GM20000 (cell line): ENCODE data around the gene MDP1.
"Not testable (repeated sequence)": the region's sequence is repeated elsewhere in the genome, so short reads cannot be mapped to it uniquely, and the experiment has no call there.

Source experiments
- DNase-seq: peaks from one replicate; pipeline ENCODE4 v3.0.0; 2012; ENCODE audit warnings: low spot score
- TF ChIP-seq, protein P1 (sequence below): IDR thresholded peaks from 2 replicates; pipeline ENCODE4 v1.5.1; 2012; ENCODE audit warnings: mild to moderate bottlenecking, control low read depth; ENCODE audit errors: extremely low read depth, missing control alignments

Gene MDP1

DNA sequence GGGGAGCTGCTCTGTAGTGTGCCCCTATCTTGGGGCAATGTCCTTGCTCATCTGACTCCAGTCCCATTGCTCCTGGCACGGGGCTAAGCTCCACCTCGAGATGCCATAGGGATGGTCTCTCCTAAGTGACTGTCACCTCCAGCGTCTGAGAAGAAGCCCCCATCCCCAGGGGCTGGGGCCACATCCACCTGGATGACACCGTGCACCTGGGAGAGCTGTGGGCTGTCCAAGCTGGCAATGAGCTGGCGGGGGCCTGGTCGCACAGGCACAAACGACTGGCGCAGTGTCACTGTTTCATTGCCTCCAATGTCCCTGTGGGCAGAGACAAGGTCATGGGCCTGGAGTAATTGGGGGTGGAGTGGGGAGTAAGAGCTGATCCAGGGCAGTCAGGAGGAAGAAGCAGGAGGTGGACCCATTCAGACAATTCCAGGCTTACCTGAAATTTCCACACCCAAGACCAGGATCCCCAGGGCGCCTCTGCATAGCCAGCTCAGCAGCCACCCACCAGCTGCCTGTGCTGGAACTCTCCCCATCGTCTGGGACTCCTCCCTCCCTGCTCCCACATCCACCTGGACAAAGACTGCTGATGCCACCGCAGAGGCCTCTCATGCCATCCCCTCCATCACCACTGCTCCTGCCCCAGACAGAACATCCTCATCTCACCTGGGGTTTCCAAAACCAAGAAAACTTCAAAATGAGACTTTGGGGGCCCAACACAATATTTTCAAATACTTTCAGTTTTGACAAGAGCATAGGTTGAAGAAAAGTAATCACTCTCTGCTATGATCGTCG, 33.6 kb upstream of the MDP1 start:
- no peak for DNase-seq
- TF ChIP-seq, protein P1, sequence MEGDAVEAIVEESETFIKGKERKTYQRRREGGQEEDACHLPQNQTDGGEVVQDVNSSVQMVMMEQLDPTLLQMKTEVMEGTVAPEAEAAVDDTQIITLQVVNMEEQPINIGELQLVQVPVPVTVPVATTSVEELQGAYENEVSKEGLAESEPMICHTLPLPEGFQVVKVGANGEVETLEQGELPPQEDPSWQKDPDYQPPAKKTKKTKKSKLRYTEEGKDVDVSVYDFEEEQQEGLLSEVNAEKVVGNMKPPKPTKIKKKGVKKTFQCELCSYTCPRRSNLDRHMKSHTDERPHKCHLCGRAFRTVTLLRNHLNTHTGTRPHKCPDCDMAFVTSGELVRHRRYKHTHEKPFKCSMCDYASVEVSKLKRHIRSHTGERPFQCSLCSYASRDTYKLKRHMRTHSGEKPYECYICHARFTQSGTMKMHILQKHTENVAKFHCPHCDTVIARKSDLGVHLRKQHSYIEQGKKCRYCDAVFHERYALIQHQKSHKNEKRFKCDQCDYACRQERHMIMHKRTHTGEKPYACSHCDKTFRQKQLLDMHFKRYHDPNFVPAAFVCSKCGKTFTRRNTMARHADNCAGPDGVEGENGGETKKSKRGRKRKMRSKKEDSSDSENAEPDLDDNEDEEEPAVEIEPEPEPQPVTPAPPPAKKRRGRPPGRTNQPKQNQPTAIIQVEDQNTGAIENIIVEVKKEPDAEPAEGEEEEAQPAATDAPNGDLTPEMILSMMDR, result no peak

DNA sequence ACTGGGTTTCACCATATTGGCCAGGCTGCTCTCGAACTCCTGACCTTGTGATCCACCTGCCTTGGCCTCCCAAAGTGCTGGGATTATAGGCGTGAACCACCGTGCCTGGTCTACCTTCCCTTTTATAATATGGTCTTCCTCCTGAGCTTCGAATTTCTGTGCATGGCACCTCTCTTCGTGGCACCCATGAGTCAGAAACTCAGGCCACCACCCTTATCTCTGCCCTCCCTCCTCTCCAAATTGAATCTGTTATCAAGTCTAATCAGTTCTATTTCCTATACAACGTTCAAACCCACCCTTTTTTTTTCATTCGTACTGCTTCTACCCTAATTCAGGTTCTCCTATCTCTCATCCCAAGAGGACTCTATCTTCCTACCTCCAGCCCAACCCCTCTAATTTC, 31.6 kb upstream of the MDP1 start:
- TF ChIP-seq, protein P1, result no peak
- DNase-seq, result no peak

DNA sequence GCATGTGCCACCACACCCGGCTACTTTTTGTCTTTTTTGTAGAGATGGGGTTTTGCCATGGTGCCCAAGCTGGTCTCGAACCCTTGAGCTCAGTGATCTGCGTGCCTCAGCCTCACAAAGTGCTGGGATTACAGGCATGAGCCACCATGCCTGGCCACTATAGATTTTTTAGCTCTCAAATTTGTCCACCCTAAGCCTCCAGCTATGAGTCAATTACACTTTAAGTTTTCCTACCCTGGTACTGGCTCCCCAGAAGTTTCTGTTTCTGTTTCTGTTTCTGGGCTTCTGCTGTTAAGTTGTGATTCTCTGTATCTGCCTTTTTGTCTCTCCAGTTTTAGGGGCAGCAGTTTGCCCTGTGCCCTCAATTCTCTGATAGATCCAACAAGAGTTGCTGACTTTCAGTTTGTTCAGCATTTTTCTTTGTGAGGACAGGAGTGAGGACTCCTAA, 30.9 kb upstream of the MDP1 start:
- TF ChIP-seq, protein P1, result no peak
- peak; percentile 61 for DNase-seq

DNA sequence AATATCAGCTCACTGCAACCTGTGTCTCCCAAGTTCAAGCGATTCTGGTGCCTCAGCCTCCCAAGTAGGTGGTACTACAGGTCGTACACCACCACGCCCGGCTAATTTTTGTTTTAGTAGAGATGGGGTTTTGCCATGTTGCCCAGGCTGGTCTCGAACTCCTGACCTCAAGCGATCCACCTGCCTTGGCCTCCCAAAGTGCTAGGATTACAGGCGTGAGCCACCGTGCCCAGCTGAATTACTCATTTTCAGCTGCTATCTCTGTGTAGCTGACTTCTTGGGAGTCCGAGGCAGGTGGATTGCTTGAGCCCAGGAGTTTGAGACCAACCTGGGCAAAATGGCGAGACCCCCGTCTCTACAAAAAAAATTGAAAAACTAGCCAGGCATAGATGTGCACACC, 29.5 kb upstream of the MDP1 start:
- DNase-seq, result not testable (repeated sequence)

DNA sequence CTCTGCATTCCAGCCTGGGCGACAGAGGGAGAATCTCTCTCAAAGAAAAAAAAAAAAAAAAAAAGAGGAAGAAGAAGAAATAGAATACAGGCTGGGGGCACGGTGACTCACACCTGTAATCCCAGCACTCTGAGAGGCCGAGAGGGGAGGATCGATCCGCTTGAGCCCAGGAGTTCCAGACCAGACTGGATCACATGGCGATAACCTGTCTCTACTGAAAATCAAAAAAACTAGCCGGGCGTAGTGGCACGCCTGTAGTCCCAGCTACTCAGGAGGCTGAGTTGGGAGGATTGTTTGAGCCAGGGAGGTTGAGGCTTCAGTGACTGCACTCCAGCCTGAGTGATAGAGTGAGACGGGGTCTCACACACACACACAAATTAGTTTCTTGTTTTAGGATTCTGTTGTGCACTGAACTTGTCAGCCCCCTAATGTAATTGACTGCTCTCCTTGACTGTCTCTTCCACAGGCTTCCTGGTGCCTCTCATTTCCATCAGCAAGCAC, 27.5 kb upstream of the MDP1 start:
- DNase-seq, result no peak
- TF ChIP-seq, protein P1, result no peak

DNA sequence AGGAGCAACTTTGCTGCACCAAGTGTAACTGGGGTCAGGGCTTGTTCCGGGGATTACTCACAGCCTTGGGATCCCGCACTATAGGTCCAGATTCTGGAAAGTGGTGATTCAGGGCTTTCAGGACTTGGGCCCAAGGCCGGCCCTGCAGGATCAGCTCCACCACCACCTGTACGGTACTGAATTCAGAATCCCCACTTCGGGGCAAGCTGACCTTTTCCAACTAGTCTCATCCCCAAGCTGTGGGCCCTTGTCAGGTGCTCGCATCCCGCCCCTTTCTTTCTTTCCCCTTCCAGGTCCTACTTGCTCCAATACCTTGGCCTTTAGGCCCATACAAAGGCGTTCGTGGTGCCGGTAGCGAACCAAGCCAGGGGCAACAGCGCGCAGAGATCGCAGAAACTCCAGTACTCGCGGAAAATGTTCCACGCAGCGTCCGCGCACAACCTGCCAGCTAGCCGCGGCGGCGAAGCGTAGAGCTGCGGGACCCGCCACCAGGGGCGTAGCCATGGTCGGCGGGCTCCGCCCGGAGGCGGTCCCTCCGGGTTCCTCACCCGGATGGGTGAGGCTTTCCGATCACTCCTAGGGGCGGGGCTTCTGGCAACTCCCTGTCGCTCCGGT, 26.1 kb upstream of the MDP1 start:
- DNase-seq, result peak; percentile 89

DNA sequence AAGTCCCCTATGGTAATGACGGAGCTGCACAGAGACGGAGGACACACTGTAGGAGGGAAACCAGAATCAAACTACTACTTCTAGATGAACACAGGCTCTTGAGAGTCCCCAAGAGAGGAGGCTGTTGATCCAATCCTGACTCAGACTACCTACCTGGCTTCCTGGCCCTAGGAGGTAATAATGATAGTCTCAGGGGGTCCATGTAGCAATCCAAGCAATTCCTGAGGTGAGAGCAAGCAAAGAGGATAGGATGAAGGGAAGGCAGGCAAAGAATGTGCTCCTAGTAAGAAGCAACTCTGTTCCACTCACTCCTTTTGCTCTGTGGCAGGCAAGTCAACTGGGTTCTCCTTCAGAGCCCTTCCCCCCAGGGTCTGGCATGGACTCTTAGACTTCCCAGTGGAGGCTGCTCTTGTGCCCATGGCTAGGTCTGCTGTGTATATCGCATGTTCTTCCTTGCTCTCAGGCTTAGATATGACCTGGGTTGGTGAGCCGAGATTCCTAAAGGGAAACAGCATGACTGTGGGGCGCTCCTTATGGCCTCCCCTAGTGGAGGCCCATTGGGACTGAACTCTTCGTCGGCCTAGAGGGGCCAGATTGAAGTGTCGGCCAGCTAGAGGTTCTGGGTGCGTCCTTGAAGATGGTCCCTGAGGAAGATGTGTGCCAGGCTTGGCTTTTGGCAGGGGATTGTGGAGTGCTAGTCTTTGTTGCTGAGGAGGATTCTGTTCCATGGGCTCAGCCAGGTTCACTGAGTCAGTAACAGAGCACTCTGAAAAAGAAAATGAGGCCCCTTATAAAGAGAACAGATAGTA, 24.4 kb upstream of the MDP1 start:
- DNase-seq, result no peak
- TF ChIP-seq, protein P1, result no peak

More for the DNA sequence above, 26.1 kb upstream of the MDP1 start:
- TF ChIP-seq, protein P1, result peak; percentile 7
